ENCODE measurements around the gene SLFNL1. TPM values are rescaled to one million over a fixed set of nuclear protein-coding genes. Genes with fewer than 3 reads are reported as not detected.

Gene SLFNL1
- total RNA-seq, 2 donors from 2014 or later = 0.33 to 0.78 TPM

DNA sequence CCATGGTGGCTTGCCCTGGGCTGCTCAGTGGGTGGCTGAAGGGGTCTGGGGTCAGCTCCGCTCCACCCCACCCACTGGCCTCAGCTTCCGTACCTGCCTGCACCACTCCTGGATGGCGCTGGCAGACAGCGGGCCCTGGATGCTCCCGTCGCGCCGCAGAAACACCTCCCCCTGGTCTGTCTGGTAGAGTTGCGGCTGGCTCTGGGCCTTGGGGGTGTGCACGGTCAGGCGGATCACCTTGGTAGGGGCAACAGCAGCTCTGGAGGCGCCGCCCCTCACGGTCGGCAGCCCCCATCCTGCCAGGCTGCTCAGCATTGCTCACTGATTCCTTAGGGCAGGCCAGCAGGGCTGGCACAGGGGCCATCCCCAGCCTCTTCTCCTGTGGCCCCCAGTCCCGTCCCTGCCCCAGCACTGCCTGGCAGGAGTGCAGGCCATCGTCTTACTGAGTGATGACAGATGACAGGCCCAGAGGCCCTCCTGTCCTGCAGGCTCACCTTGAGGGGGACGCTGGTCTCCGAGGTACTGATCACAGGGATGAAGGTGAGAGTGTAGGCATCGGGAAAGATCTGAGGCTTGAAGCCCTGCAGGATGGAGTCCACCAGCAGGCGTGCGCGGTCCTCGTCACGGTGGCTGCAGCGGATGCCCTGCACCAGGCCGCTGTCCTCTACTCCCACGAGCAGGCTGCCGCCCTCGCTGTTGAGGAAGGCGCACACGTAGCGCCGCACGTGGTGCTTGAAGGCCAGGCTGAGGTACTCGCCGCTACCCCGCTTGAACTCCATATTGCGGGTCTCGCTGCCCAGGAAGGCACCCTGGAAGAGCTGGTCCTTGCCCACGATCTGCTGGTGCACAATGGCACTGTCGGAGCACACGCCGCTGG, 4.1 kb downstream of the SLFNL1 start:
- intact Hi-C loops (cut with DNase I) = no loop called here
- 95 to 96% methylated on average over 30 to 35 of the region's 44 CpGs for WGBS, 2 donors

DNA sequence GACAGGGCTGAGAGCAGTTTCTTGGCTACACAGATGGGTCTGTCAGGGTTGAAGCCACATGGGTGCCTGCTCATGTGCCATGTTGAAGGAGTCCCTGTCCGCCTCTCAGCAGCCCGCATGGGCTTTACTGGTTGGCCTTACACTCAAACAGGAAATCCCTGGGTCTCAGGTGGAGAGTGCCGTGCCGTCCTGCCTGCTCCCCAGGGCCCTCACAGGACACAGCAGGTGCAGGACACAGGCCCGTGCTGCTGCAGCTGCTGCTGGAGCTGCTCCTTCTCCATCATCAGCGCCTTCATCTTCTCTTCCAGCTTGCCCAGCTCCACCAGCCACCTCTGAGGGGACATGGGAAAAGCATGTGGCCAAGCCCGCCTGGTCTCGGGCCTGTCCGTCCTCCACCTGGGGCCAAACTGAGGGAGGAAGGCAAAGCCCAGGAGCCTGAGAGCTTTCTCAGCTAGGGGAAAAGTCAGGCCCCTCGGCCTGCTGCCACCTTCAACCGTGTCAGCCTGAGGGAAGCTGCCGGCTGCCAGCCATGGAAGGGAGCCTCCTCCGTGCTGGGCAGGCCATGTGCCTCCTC, 5.5 kb downstream of the SLFNL1 start:
- no peak overlapping the region for H3K4me3 ChIP-seq
- no peaks in the 10 kb centered on the region for H3K27me3 ChIP-seq
- no peak for DNase-seq
- H3K36me3 ChIP-seq (replicated peaks in 1 of 2; ENCODE audit: insufficient read depth in 1 of 2, low read depth in 2 of 2) = peaks cover 0 to 3% of the 10 kb centered on the region in 2 donors
- no peak overlapping the region for H3K27ac ChIP-seq
- no peaks in the 10 kb centered on the region for H3K4me1 ChIP-seq
- intact Hi-C loops (cut with DNase I) = no loop called here
- no peak for ATAC-seq
- 89 to 90% methylated on average over 5 to 13 of the region's 13 CpGs for WGBS, 2 donors
- no peak for TF ChIP-seq POLR2A (IDR thresholded peaks at IDR 0.05)
- no peaks in the 10 kb centered on the region for H3K9me3 ChIP-seq

More for the DNA sequence above, 4.1 kb downstream of the SLFNL1 start:
- Histone ChIP-seq H3K27ac (no peak overlapping the region), H3K4me1 (no peaks in the 10 kb centered on the region), H3K27me3 (no peaks in the 10 kb centered on the region), H3K9me3 (no peaks in the 10 kb centered on the region), H3K36me3 (replicated peaks in 1 of 2; ENCODE audit: insufficient read depth in 1 of 2, low read depth in 2 of 2) (no peaks in the 10 kb centered on the region), H3K4me3 (no peak overlapping the region)
- DNase-seq (no peak), ATAC-seq (no peak)
- TF ChIP-seq, protein P1, sequence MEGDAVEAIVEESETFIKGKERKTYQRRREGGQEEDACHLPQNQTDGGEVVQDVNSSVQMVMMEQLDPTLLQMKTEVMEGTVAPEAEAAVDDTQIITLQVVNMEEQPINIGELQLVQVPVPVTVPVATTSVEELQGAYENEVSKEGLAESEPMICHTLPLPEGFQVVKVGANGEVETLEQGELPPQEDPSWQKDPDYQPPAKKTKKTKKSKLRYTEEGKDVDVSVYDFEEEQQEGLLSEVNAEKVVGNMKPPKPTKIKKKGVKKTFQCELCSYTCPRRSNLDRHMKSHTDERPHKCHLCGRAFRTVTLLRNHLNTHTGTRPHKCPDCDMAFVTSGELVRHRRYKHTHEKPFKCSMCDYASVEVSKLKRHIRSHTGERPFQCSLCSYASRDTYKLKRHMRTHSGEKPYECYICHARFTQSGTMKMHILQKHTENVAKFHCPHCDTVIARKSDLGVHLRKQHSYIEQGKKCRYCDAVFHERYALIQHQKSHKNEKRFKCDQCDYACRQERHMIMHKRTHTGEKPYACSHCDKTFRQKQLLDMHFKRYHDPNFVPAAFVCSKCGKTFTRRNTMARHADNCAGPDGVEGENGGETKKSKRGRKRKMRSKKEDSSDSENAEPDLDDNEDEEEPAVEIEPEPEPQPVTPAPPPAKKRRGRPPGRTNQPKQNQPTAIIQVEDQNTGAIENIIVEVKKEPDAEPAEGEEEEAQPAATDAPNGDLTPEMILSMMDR (IDR thresholded peaks at IDR 0.05) = no peak
- TF ChIP-seq POLR2A (IDR thresholded peaks at IDR 0.05) = no peak

DNA sequence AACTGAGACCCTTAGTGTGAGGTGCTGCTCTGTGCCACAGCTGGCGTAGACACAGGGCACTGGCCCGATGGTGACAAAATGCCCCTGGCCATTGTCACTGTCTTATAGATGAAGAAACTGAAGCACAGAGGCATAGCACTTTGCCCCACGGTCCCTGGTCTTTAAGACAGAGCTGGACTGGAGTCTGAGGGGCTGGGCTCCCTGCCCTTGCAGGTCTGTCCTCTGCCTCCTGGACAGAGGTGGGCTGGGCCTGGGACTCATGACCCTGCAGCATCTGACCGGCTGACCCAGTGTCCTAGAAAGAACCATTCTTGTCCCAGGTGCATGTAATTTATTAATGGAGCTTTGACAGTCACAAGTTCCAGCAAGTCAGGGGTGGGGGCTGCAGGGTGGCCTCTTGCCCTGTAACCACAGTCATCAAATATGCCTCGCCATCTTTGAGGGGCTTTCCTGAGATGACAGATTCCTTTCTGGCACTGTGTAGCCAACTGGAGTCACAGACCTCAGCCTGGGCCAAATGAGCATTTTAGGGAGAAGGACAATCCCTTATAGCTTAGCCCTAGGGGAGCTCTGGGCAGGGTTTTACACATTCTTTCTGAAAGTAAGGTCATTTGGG, 6.1 kb downstream of the SLFNL1 start:
- WGBS, 2 donors = 80 to 81% methylated on average over 3 to 5 of the region's 5 CpGs
- ATAC-seq (no peak), DNase-seq (no peak)
- Histone ChIP-seq H3K27ac (no peak overlapping the region), H3K4me3 (no peak overlapping the region), H3K4me1 (no peaks in the 10 kb centered on the region), H3K36me3 (replicated peaks in 1 of 2; ENCODE audit: insufficient read depth in 1 of 2, low read depth in 2 of 2) (peaks cover 0 to 6% of the 10 kb centered on the region in 2 donors), H3K9me3 (no peaks in the 10 kb centered on the region), H3K27me3 (no peaks in the 10 kb centered on the region)
- TF ChIP-seq POLR2A (IDR thresholded peaks at IDR 0.05) = no peak
- TF ChIP-seq, protein P1 (IDR thresholded peaks at IDR 0.05) = no peak
- intact Hi-C loops (cut with DNase I) = no loop called here

GRCh38 chr1:41014871-41015270, 6.7 kb downstream of the SLFNL1 start:
- TF ChIP-seq, protein P1 (IDR thresholded peaks at IDR 0.05) = no peak
- no peak for TF ChIP-seq POLR2A (IDR thresholded peaks at IDR 0.05)
- Histone ChIP-seq H3K9me3 (no peaks in the 10 kb centered on the region), H3K27me3 (no peaks in the 10 kb centered on the region), H3K4me3 (no peak overlapping the region), H3K4me1 (no peaks in the 10 kb centered on the region), H3K36me3 (replicated peaks in 1 of 2; ENCODE audit: insufficient read depth in 1 of 2, low read depth in 2 of 2) (peaks cover 0 to 9% of the 10 kb centered on the region in 2 donors), H3K27ac (no peak overlapping the region)
- ATAC-seq = no peak
- 74 to 82% methylated on average over 8 of the region's 8 CpGs for WGBS, 2 donors
- intact Hi-C loops (cut with DNase I) = no loop called here
- no peak for DNase-seq

DNA sequence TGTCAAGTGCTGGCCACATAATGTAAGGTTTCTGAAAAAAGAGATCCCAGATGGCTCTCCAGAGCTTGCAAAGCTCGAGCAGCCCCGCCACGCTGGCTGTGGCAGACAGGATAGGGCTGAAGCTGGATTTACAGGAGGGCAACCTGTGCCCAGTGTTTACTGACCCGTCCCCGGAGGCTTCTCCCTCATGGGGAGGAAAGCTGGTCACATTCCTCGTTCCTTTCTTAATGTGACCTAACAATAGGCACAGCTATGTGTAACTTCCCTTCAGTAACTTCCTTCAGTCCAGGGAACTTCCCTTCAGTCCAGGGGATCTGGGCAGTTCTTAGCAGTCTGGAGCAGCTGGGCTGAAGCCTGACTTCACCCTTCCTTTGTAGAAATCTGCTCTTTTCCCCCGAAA, 7.7 kb downstream of the SLFNL1 start:
- no peak for ATAC-seq
- Histone ChIP-seq H3K9me3 (no peaks in the 10 kb centered on the region), H3K27ac (no peak overlapping the region), H3K36me3 (replicated peaks in 1 of 2; ENCODE audit: insufficient read depth in 1 of 2, low read depth in 2 of 2) (peaks cover 0 to 18% of the 10 kb centered on the region in 2 donors), H3K4me3 (no peak overlapping the region), H3K4me1 (no peaks in the 10 kb centered on the region), H3K27me3 (no peaks in the 10 kb centered on the region)
- TF ChIP-seq POLR2A (IDR thresholded peaks at IDR 0.05) = no peak
- TF ChIP-seq, protein P1 (IDR thresholded peaks at IDR 0.05) = no peak
- no peak for DNase-seq
- intact Hi-C loops (cut with DNase I) = no loop called here
- WGBS, 2 donors = 67 to 84% methylated on average over 7 of the region's 7 CpGs
